Measurements from ENCODE around the gene ARSI.

The ARSI gene

DNA sequence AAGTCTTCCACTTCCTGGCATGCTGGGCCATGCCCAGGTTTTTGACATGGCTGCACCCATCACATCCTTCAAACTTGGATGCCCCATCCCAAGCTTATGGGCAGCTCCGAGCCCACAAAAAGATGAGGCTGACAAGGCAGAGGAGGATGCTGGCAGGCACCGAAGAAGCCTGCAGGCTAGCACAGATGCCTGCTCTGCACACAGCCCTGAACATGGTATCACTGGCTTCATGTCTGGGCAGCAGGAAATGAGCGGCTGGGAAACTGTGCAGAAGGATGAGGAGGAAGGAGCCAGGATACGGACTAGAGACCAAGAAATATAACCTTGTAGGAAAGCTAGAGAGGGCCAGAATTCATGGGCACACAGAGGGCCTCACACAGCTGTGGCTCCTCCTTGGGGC, 27.9 kb downstream of the ARSI start:
- Histone ChIP-seq H3K9me3 (ENCODE audit: insufficient read depth, low read length) (no peaks in the 10 kb centered on the region), H4K20me1 (ENCODE audit: low read depth, low read length) (no peaks in the 10 kb centered on the region), H2AFZ (ENCODE audit: low read depth, low read length, severe bottlenecking) (no peak overlapping the region), H3F3A (ENCODE audit: insufficient read depth) (no peaks in the 10 kb centered on the region), H3K9me2 (replicated peaks; ENCODE audit: insufficient read depth, low read length) (no peaks in the 10 kb centered on the region), H3K79me2 (ENCODE audit: insufficient read depth, low read length) (no peaks in the 10 kb centered on the region), H3K4me3 (ENCODE audit: insufficient read depth, low read length, poor library complexity, severe bottlenecking) (no peak overlapping the region), H3K9ac (ENCODE audit: low read length) (no peak overlapping the region), H3K27me3 (ENCODE audit: low read length) (no peaks in the 10 kb centered on the region), H3K27ac (ENCODE audit: low read depth, low read length) (no peak overlapping the region), H3K4me2 (ENCODE audit: low read depth, low read length, poor library complexity, severe bottlenecking) (no peak overlapping the region), H3K36me3 (ENCODE audit: low read length) (no peaks in the 10 kb centered on the region)
- TF ChIP-seq EZH2phosphoT487 (conservative IDR thresholded peaks at IDR 0.05; ENCODE audit: low read length): no peak
- TF ChIP-seq, protein P1, sequence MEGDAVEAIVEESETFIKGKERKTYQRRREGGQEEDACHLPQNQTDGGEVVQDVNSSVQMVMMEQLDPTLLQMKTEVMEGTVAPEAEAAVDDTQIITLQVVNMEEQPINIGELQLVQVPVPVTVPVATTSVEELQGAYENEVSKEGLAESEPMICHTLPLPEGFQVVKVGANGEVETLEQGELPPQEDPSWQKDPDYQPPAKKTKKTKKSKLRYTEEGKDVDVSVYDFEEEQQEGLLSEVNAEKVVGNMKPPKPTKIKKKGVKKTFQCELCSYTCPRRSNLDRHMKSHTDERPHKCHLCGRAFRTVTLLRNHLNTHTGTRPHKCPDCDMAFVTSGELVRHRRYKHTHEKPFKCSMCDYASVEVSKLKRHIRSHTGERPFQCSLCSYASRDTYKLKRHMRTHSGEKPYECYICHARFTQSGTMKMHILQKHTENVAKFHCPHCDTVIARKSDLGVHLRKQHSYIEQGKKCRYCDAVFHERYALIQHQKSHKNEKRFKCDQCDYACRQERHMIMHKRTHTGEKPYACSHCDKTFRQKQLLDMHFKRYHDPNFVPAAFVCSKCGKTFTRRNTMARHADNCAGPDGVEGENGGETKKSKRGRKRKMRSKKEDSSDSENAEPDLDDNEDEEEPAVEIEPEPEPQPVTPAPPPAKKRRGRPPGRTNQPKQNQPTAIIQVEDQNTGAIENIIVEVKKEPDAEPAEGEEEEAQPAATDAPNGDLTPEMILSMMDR (IDR thresholded peaks at IDR 0.05; ENCODE audit: insufficient read depth, low read length, poor library complexity, severe bottlenecking): no peak

DNA sequence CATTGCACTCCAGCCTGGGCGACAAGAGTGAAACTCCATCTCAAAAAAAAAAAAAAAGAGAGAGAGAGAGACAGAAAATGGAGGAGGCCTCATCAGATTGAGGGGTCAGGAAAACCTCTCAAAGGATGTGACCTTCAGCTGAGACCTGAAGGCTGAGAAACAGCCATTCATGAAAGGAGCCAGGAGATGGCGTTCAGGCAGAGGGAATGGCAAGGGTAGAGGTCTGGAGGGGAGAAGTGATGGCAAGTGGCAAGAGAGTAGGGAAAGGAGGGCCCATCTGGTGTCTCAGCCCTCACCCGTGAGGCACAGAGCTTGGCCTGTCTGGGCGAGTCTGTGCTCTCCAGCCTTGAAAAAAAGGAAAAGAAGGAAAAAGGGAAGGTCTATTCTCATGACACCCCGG, 30.2 kb downstream of the ARSI start:
- Histone ChIP-seq H4K20me1 (ENCODE audit: low read depth, low read length) (no peaks in the 10 kb centered on the region), H2AFZ (ENCODE audit: low read depth, low read length, severe bottlenecking) (no peak overlapping the region), H3K9ac (ENCODE audit: low read length) (no peak overlapping the region), H3K4me3 (ENCODE audit: insufficient read depth, low read length, poor library complexity, severe bottlenecking) (no peak overlapping the region), H3K36me3 (ENCODE audit: low read length) (no peaks in the 10 kb centered on the region), H3K9me3 (ENCODE audit: insufficient read depth, low read length) (no peaks in the 10 kb centered on the region), H3K79me2 (ENCODE audit: insufficient read depth, low read length) (no peaks in the 10 kb centered on the region), H3K27me3 (ENCODE audit: low read length) (no peaks in the 10 kb centered on the region), H3K9me2 (replicated peaks; ENCODE audit: insufficient read depth, low read length) (no peaks in the 10 kb centered on the region), H3F3A (ENCODE audit: insufficient read depth) (no peaks in the 10 kb centered on the region), H3K4me2 (ENCODE audit: low read depth, low read length, poor library complexity, severe bottlenecking) (no peak overlapping the region), H3K27ac (ENCODE audit: low read depth, low read length) (no peak overlapping the region)
- TF ChIP-seq, protein P1 (IDR thresholded peaks at IDR 0.05; ENCODE audit: insufficient read depth, low read length, poor library complexity, severe bottlenecking): no peak
- no peak for TF ChIP-seq EZH2phosphoT487 (conservative IDR thresholded peaks at IDR 0.05; ENCODE audit: low read length)

- Histone ChIP-seq H3K9me2 (replicated peaks; ENCODE audit: insufficient read depth, low read length) (no peaks in the 10 kb centered on the region), H3K4me3 (ENCODE audit: insufficient read depth, low read length, poor library complexity, severe bottlenecking) (no peak overlapping the region), H4K20me1 (ENCODE audit: low read depth, low read length) (no peaks in the 10 kb centered on the region), H2AFZ (ENCODE audit: low read depth, low read length, severe bottlenecking) (no peak overlapping the region), H3K27ac (ENCODE audit: low read depth, low read length) (no peak overlapping the region), H3K36me3 (ENCODE audit: low read length) (no peaks in the 10 kb centered on the region), H3K4me2 (ENCODE audit: low read depth, low read length, poor library complexity, severe bottlenecking) (no peak overlapping the region), H3K79me2 (ENCODE audit: insufficient read depth, low read length) (no peaks in the 10 kb centered on the region), H3K9ac (ENCODE audit: low read length) (no peak overlapping the region), H3F3A (ENCODE audit: insufficient read depth) (no peaks in the 10 kb centered on the region), H3K9me3 (ENCODE audit: insufficient read depth, low read length) (no peaks in the 10 kb centered on the region), H3K27me3 (ENCODE audit: low read length) (no peaks in the 10 kb centered on the region)
- TF ChIP-seq EZH2phosphoT487 (conservative IDR thresholded peaks at IDR 0.05; ENCODE audit: low read length): no peak
- TF ChIP-seq, protein P1 (IDR thresholded peaks at IDR 0.05; ENCODE audit: insufficient read depth, low read length, poor library complexity, severe bottlenecking): no peak
These were observed 30.8 kb downstream of the ARSI start for GRCh38 chr5:150271923-150272322.

Data from SU-DHL-6 (cell line).